Common myeloid progenitor, CD34-positive (primary cell): Measurements from ENCODE around the gene TNFRSF11A.

Experiments used
- CTCF ChIA-PET: fragments of 350-600 bp; sonication (Branson Sonifier 250); formaldehyde crosslinking; loops from one replicate; lab custom pipeline; 2021; ENCODE audit warnings: antibody characterized with exemption; lab: Charles Lee
- POLR2A ChIA-PET: fragments of 350-600 bp; sonication (Branson Sonifier 250); formaldehyde crosslinking; loops from one replicate; lab custom pipeline; 2021; ENCODE audit warnings: antibody characterized with exemption; lab: Charles Lee
- DNase-seq, 3 donors: peaks; one replicate each; pipeline versions ENCODE4 v3.0.0 to v3.0.0-alpha.2; 2013
- H3K27ac ChIP-seq, 2 experiments: 1 replicate in 1 of 2; 2 replicates in 1 of 2; pipeline ENCODE4 v1.7.0; 2013; ENCODE audit warnings: inconsistent platforms in 2 of 2, low read length in 2 of 2, mild to moderate bottlenecking in 2 of 2, low read depth in 1 of 2, moderate library complexity in 1 of 2; ENCODE audit not compliant: severe bottlenecking in 2 of 2, insufficient read depth in 1 of 2, poor library complexity in 1 of 2
- H3K27me3 ChIP-seq, 5 experiments: replicated peaks in 2 of 5; 1 replicate in 3 of 5; 2 replicates in 2 of 5; pipeline versions ENCODE4 v1.6.1 to v1.7.0; 2013; ENCODE audit warnings: low read length in 4 of 5, mild to moderate bottlenecking in 2 of 5, moderate library complexity in 2 of 5, inconsistent platforms in 1 of 5; ENCODE audit not compliant: insufficient read depth in 5 of 5, control insufficient read depth in 4 of 5
- H3K36me3 ChIP-seq, 4 experiments: 1 replicate in 2 of 4; 2 replicates in 2 of 4; pipeline versions ENCODE4 v1.6.1 to v1.7.0; 2013; ENCODE audit warnings: low read length in 3 of 4, control low read depth in 1 of 4, mild to moderate bottlenecking in 1 of 4; ENCODE audit not compliant: control insufficient read depth in 4 of 4, insufficient read depth in 4 of 4
- H3K4me1 ChIP-seq, 4 experiments: 1 replicate in 3 of 4; 2 replicates in 1 of 4; pipeline versions ENCODE4 v1.6.1 to v1.7.1; 2013; ENCODE audit warnings: low read length in 3 of 4, mild to moderate bottlenecking in 3 of 4, control low read depth in 1 of 4, inconsistent platforms in 1 of 4, moderate library complexity in 1 of 4; ENCODE audit not compliant: control insufficient read depth in 4 of 4, insufficient read depth in 4 of 4; ENCODE audit errors: control extremely low read depth in 1 of 4
- H3K4me3 ChIP-seq, 7 experiments: 1 replicate in 4 of 7; 2 replicates in 3 of 7; pipeline versions ENCODE4 v1.5.1 to v1.7.0; 2013; ENCODE audit warnings: mild to moderate bottlenecking in 7 of 7, low read length in 6 of 7, moderate library complexity in 6 of 7, inconsistent platforms in 2 of 7, low read depth in 2 of 7, control low read depth in 1 of 7; ENCODE audit not compliant: insufficient read depth in 4 of 7, control insufficient read depth in 1 of 7; ENCODE audit errors: extremely low read depth in 1 of 7
- H3K9me3 ChIP-seq, 5 experiments: 1 replicate in 4 of 5; 2 replicates in 1 of 5; pipeline versions ENCODE4 v1.6.1 to v1.7.1; 2013; ENCODE audit warnings: low read length in 4 of 5, mild to moderate bottlenecking in 2 of 5, inconsistent platforms in 1 of 5, low read depth in 1 of 5, moderate library complexity in 1 of 5; ENCODE audit not compliant: control insufficient read depth in 4 of 5, insufficient read depth in 2 of 5; ENCODE audit errors: control extremely low read depth in 1 of 5
- WGBS: methylation state at CpG from one replicate; pipeline ENCODE4 v1.1.5; 2013; ENCODE audit not compliant: insufficient coverage; 5-methylcytosine and 5-hydroxymethylcytosine counted together

TNFRSF11A gene

DNA sequence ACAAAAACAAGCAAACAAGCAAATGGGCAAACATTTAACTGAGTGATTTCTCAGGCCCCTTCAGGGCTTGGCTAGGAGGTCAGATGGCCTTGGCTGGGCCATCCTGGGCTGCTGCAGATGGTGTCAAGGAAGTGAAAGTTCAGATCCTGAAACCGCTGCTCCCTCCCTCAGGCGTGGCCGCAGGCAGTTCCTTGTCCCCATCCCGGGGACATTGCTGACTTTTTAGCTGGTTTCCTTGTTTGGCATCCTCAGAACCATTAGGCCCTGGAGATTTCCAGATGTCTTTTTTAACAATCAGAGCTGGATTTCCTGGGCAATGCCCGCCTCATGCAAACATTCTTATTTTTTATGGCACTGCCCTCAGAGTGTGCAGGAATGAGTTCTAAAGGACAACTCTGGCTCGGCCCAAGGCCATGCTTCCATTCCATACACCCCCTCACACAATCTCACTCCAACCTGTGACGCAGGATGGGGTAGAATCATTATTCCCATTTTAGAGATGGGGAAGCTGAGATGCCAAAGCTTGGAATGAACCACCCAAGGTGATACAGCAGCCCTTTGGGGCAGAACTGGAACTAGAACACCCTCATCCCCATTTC is 111.6 kb downstream of the TNFRSF11A start:
- no peak for DNase-seq
- H3K9me3 ChIP-seq: no peaks in the 10 kb centered on the region

DNA sequence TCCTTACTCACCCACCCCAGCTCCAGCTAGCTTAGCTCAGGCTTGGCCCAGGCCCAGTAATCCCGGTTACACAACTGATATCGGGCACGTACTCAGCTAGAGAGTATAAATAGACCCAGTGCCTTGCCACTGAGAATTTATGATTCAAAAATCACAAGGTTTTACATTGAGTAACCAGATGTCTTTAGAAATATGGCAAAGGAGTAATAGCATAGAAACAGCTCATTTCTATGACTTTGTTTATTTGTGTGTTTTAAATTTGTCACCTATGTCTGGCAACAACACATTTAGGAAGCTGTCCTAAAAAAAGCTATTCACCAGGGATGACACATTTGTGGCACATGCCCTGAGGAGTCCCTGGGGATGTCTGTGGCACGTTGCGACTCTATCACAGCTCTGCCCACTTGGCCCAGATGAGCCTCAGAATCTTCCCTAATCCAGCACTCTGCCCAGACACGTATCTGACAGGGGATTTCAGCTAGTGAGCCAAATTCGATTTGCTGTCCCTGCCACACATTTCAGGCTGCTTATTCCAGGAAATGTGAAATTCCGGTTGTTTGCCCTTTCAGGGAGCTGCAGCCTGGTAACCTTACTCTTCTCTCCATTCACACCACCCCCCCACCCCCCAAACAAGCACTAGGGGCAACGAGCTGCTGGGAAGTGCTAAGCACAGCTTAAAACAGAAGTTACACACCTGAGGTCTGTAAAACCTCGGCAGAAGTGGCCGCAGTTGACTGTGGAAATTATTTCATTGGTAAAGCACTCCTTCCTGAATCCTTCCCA is 112.3 kb downstream of the TNFRSF11A start:
- Histone ChIP-seq H3K4me1 (peaks cover 0 to 16% (median 9%) of the 10 kb centered on the region in 4 experiments), H3K27ac (no peak overlapping the region), H3K36me3 (no peaks in the 10 kb centered on the region), H3K4me3 (peak overlapping the region in 1 of 7 experiments; percentile 42), H3K9me3 (peaks cover 0 to 2% (median 0%) of the 10 kb centered on the region in 5 experiments), H3K27me3 (no peaks in the 10 kb centered on the region)
- ChIA-PET CTCF (interaction anchor here (1.1 to 2.4 kb wide), 4 partner anchors 11 to 128 kb away, joined by 3 to 8 read pairs (median 6); no protein-coding TSS in a partner anchor), POLR2A (no interaction called here)
- DNase-seq: no peak
- 23% methylated on average over 6 of the region's 11 CpGs for WGBS

More for the DNA sequence above, 111.6 kb downstream of the TNFRSF11A start:
- POLR2A ChIA-PET: no interaction called here
- H3K36me3 ChIP-seq: no peaks in the 10 kb centered on the region
- H3K27ac ChIP-seq: no peak overlapping the region
- CTCF ChIA-PET: interaction anchor here (1.1 to 2.4 kb wide), 4 partner anchors 11 to 129 kb away, joined by 3 to 8 read pairs (median 6); no protein-coding TSS in a partner anchor
- no peaks in the 10 kb centered on the region for H3K27me3 ChIP-seq
- WGBS: 91% methylated on average over 5 of the region's 7 CpGs
- H3K4me1 ChIP-seq: peaks cover 0 to 16% (median 9%) of the 10 kb centered on the region in 4 experiments
- H3K4me3 ChIP-seq: no peak overlapping the region

DNA sequence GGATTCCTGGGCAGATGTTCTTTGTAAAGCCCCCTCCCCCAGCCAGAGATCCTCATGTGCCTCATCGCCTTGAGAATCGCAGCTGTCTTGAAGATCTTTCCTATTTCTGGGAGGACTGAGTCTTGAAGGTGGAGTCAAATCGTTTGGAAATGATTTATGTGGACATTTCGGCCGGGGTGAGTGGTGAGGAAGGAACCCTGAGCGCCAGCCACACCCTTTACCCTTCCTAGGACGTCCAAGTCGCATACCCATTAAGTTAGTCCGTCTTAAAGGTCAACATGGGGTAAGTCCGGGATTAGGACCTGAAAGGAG is 112.9 kb downstream of the TNFRSF11A start:
- H3K4me3 ChIP-seq: peak overlapping the region in 1 of 7 experiments; percentile 42
- H3K27me3 ChIP-seq: no peaks in the 10 kb centered on the region
- 21% methylated on average over 4 of the region's 10 CpGs for WGBS
- peaks cover 0 to 16% (median 9%) of the 10 kb centered on the region in 4 experiments for H3K4me1 ChIP-seq
- no peak for DNase-seq
- peaks cover 0 to 2% (median 0%) of the 10 kb centered on the region in 5 experiments for H3K9me3 ChIP-seq
- H3K27ac ChIP-seq: no peak overlapping the region
- ChIA-PET CTCF (interaction anchor here (1.1 to 2.4 kb wide), 4 partner anchors 11 to 128 kb away, joined by 3 to 8 read pairs (median 6); no protein-coding TSS in a partner anchor), POLR2A (no interaction called here)
- H3K36me3 ChIP-seq: no peaks in the 10 kb centered on the region

DNA sequence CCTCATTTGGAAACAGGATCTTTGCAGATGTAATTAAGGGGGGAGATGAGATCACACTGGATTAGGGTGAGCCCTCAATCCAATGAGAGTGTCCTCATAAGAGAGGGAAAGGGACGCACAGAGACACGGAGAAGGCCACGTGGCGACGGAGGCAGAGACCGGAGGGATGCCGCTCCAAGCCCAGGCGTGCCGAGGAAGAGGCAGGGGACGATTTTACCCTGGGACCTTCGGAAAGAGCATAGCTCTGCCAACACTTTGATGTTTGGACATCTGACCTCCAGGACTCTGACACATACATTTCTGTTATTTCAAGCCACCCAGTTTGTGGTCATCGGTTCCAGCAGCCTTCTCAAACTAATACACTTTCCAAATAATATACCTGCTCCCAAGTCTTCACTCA is 113.3 kb downstream of the TNFRSF11A start:
- no peak for DNase-seq
- peak overlapping the region in 1 of 7 experiments; percentile 42 for H3K4me3 ChIP-seq
- H3K4me1 ChIP-seq: peaks cover 0 to 16% (median 9%) of the 10 kb centered on the region in 4 experiments
- H3K27me3 ChIP-seq: no peaks in the 10 kb centered on the region
- H3K36me3 ChIP-seq: no peaks in the 10 kb centered on the region
- peaks cover 0 to 2% (median 0%) of the 10 kb centered on the region in 5 experiments for H3K9me3 ChIP-seq
- no peak overlapping the region for H3K27ac ChIP-seq
- POLR2A ChIA-PET: interaction anchor here (0.6 kb wide), 1 partner anchor 118 kb away, joined by 3 read pairs; no protein-coding TSS in a partner anchor
- 98% methylated on average over 11 of the region's 12 CpGs for WGBS
- CTCF ChIA-PET: interaction anchor here (1.6 kb wide), 1 partner anchor 10 kb away, joined by 3 read pairs; no protein-coding TSS in a partner anchor

DNA sequence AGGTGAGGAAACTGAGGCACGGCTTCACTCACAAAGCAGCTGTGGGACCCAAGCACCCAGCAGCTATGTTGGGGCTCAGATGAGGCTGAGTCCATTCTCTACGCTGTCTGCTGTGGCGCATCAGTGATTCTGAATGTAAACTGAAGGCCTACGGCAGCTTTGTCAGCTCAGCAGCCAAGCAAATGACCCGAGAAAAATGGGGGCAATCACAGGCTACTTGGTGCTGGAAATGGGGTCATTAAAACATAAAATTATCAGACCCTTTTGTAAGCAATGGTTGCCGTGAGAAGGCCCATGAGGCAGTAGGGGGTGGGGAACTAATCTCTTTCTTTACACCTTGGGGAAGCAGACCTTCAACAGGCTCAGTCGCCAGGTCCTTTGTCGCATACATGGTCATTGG is 113.8 kb downstream of the TNFRSF11A start:
- Histone ChIP-seq H3K9me3 (peaks cover 0 to 2% (median 0%) of the 10 kb centered on the region in 5 experiments), H3K4me1 (peaks cover 0 to 16% (median 9%) of the 10 kb centered on the region in 4 experiments), H3K27me3 (no peaks in the 10 kb centered on the region), H3K4me3 (no peak overlapping the region), H3K27ac (no peak overlapping the region), H3K36me3 (no peaks in the 10 kb centered on the region)
- no peak for DNase-seq
- CTCF ChIA-PET: no interaction called here
- POLR2A ChIA-PET: interaction anchor here (0.6 kb wide), 1 partner anchor 118 kb away, joined by 3 read pairs; no protein-coding TSS in a partner anchor
- WGBS: 96% methylated on average over 6 of the region's 8 CpGs
